Fibroblast of villous mesenchyme (primary cell): ENCODE measurements around the gene CPAMD8. TPM values are rescaled to one million over a fixed set of nuclear protein-coding genes. Genes with fewer than 3 reads are reported as not detected.

Experiments
- DNase-seq: peaks from one replicate; pipeline ENCODE4 v3.0.0-alpha.2; 2010; ENCODE audit warnings: low read depth
- H3K4me3 ChIP-seq: 2 replicates; pipeline ENCODE4 v1.5.1; 2011; ENCODE audit warnings: low read depth, mild to moderate bottlenecking, low read length
- CTCF ChIP-seq: IDR thresholded peaks from 2 replicates; pipeline ENCODE4 v1.5.1; 2012; ENCODE audit warnings: low read depth, mild to moderate bottlenecking, low read length; ENCODE audit not compliant: insufficient read depth
- total RNA-seq: library from RNA; depleted of rRNA; stranded (reverse); fragments of >200 nt; gene quantifications from 2 replicates; pipeline ENCODE4 v1.2.3, GENCODE V29; 2012

The CPAMD8 gene
- total RNA-seq, 1 donor, result 0.43 TPM

GRCh38 chr19:17045907-17046502 lies 19.4 kb upstream of the CPAMD8 start:
- no peak for DNase-seq
- no peak for TF ChIP-seq CTCF
- H3K4me3 ChIP-seq, result no peak overlapping the region

DNA sequence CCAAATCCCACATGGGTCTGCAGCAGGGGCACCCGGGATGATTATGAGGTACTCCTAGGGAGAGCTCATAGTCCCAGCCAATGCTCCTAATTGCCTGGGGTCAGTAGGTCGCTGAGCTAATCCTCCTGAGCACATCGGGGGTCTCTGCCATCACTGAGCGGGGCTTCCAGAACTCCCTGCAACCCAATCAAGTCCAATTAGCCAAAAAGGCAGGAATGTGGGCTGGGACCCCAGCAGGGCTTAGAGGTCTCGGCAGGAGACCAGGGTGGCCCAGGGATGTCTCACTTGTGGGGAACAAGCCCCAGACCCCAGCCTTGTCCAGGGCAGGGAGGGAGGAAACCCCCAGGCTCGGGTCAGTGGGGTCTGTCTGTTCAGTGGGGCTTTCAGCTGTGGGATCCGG lies 17.1 kb upstream of the CPAMD8 start:
- no peak overlapping the region for H3K4me3 ChIP-seq
- no peak for DNase-seq
- TF ChIP-seq CTCF, result no peak

- no peak overlapping the region for H3K4me3 ChIP-seq
- peak; percentile 35 for DNase-seq
- TF ChIP-seq CTCF, result no peak
Measured at GRCh38 chr19:17041976-17042375, 15.4 kb upstream of the CPAMD8 start.

- H3K4me3 ChIP-seq, result no peak overlapping the region
- no peak for TF ChIP-seq CTCF
- no peak for DNase-seq
Measured at GRCh38 chr19:17037966-17038500, 11.4 kb upstream of the CPAMD8 start.

GRCh38 chr19:17037184-17037583 lies 10.6 kb upstream of the CPAMD8 start:
- no peak overlapping the region for H3K4me3 ChIP-seq
- no peak for TF ChIP-seq CTCF
- DNase-seq, result no peak

- no peak for DNase-seq
- no peak overlapping the region for H3K4me3 ChIP-seq
- no peak for TF ChIP-seq CTCF
Measured at GRCh38 chr19:17036640-17037039, 10.0 kb upstream of the CPAMD8 start.
